GM12878 (cell line): Measurements from ENCODE around the gene TAF9B.

Experiments
- CBFB ChIP-seq: IDR thresholded peaks from 2 replicates; pipeline ENCODE4 v1.6.1; 2016; ENCODE audit warnings: antibody characterized with exemption, low read depth
- POLR2AphosphoS5 ChIP-seq: IDR thresholded peaks from 2 replicates; pipeline ENCODE4 v1.6.1; 2011; ENCODE audit warnings: mild to moderate bottlenecking, low read length, inconsistent platforms
- TBL1XR1 ChIP-seq: IDR thresholded peaks from 2 replicates; pipeline ENCODE4 v1.6.1; 2012; ENCODE audit warnings: low read depth, low read length, improper control_type of control experiment
- ZBED1 ChIP-seq: IDR thresholded peaks from 2 replicates; pipeline ENCODE4 v1.6.1; 2016; ENCODE audit warnings: borderline replicate concordance

DNA sequence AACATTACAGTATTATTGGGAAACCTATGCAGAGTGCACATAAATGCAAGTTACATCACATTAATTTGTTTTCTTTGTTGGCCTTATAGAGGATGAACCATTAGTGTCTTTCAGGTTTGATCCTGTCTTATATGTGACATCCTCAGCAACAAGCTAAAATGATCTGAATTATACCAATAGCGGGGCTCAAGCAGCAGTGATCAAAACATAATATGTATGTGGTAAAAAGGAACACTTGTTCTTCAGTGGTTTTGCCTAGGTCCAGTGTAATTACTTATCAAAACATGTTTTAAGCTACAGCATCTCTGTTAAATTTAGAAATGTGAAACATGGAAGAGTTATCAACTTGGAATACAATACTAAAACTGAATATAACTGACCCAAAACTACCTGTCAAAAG, 9.1 kb downstream of the TAF9B start:
- TF ChIP-seq ZBED1 (no peak), TBL1XR1 (no peak), POLR2AphosphoS5 (no peak), CBFB (no peak)
